ENCODE data around the gene KLHL5. TPM values are rescaled to one million over a fixed set of nuclear protein-coding genes. Genes with fewer than 3 reads are reported as not detected.
A peak's percentile ranks its signal among the peaks of the same experiment; 100 is the strongest.

KLHL5 gene
- total and polyA plus RNA-seq, 9 of the 15 experiments (the other 6 are each of a cell fraction or from before 2014, with no cell fraction given), result 8.0 to 30.8 (median 22.1) TPM

DNA sequence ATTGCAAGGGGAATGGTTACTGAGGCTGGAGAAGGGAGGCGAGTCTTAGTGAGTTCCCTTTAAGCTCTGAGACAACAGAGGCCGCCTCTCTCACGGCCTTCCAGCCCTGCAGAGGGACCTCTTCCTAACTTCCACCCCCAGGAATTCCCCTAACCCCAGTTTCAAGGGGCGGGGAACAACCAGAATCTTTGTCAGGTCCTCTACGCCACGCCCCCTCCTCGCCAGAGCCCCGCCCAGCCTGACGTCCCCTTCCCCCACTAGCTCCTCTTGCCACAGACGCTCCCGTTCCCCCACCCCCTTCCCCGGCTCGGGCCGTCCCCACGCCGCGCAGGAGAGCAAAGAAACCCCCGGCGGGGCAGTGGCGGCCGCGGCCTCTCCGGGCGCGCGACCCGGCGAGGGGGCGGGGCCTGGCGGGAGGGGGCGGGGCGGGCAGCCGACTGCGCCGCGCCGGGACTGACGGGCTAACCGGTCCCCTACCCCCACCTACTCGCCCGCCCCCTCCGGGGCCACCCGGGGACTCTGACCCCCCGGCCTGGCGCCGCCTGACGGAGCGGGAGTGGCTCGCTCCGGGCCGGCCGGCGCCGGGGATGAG lies 17.6 kb upstream of the KLHL5 start (continued):
- TF ChIP-seq MLLT1 (IDR thresholded peaks at IDR 0.05), result no peak
- no peak for TF ChIP-seq XRCC4 (IDR thresholded peaks at IDR 0.05; ENCODE audit: extremely low read depth, insufficient read depth, insufficient read length)
- TF ChIP-seq, protein P1, sequence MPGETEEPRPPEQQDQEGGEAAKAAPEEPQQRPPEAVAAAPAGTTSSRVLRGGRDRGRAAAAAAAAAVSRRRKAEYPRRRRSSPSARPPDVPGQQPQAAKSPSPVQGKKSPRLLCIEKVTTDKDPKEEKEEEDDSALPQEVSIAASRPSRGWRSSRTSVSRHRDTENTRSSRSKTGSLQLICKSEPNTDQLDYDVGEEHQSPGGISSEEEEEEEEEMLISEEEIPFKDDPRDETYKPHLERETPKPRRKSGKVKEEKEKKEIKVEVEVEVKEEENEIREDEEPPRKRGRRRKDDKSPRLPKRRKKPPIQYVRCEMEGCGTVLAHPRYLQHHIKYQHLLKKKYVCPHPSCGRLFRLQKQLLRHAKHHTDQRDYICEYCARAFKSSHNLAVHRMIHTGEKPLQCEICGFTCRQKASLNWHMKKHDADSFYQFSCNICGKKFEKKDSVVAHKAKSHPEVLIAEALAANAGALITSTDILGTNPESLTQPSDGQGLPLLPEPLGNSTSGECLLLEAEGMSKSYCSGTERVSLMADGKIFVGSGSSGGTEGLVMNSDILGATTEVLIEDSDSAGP (CRISPR knock-in tag; IDR thresholded peaks at IDR 0.05), result no peak
- no peak for TF ChIP-seq ZNF707 (CRISPR knock-in tag; conservative IDR thresholded peaks at IDR 0.05)
- TF ChIP-seq KDM4B (IDR thresholded peaks at IDR 0.05; ENCODE audit: borderline replicate concordance in 2 of 2, low read depth in 1 of 2), result no peak
- TF ChIP-seq CUX1 (CRISPR knock-in tag; IDR thresholded peaks at IDR 0.05), result no peak
- no peak for TF ChIP-seq SRF (CRISPR knock-in tag; IDR thresholded peaks at IDR 0.05)
- TF ChIP-seq ATF1 (CRISPR knock-in tag; IDR thresholded peaks at IDR 0.05), result no peak
- TF ChIP-seq ATF1 (tag; IDR thresholded peaks at IDR 0.05), result no peak
- TF ChIP-seq, protein P2, sequence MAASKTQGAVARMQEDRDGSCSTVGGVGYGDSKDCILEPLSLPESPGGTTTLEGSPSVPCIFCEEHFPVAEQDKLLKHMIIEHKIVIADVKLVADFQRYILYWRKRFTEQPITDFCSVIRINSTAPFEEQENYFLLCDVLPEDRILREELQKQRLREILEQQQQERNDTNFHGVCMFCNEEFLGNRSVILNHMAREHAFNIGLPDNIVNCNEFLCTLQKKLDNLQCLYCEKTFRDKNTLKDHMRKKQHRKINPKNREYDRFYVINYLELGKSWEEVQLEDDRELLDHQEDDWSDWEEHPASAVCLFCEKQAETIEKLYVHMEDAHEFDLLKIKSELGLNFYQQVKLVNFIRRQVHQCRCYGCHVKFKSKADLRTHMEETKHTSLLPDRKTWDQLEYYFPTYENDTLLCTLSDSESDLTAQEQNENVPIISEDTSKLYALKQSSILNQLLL (CRISPR knock-in tag; IDR thresholded peaks at IDR 0.05; ENCODE audit: borderline replicate concordance), result no peak
- TF ChIP-seq NR4A1 (CRISPR knock-in tag; IDR thresholded peaks at IDR 0.05), result no peak
- no peak for TF ChIP-seq NR4A1 (tag; IDR thresholded peaks at IDR 0.05)
- no peak for TF ChIP-seq SIRT6 (IDR thresholded peaks at IDR 0.05; ENCODE audit: low read depth, low read length)
- 0 out of 2 replicates have a peak, but pooled peaks have one; percentile 7 for TF ChIP-seq MYC (IDR thresholded peaks at IDR 0.05; ENCODE audit: low read depth, low read length)
- TF ChIP-seq MYC (CRISPR knock-in tag; IDR thresholded peaks at IDR 0.05; ENCODE audit: borderline replicate concordance, low read depth), result no peak
- 0 out of 2 replicates have a peak, but pooled peaks have one; percentile 55 for TF ChIP-seq GABPA (tag; conservative IDR thresholded peaks at IDR 0.05; ENCODE audit: low read depth)
